ENCODE data around the gene GALK2. TPM values are rescaled to one million over a fixed set of nuclear protein-coding genes. Genes with fewer than 3 reads are reported as not detected.
A peak's percentile ranks its signal among the peaks of the same experiment; 100 is the strongest.

GALK2 gene
- total RNA-seq, 1 donor from 2014 or later = 39.3 TPM

GRCh38 chr15:49145651-49146609, 24.1 kb upstream of the GALK2 start:
- intact Hi-C loops (cut with micrococcal nuclease) = loop anchor here (10.0 kb wide), 1 partner anchor 281 kb away; no protein-coding TSS in a partner anchor
- TF ChIP-seq CTCF (IDR thresholded peaks at IDR 0.05; ENCODE audit: borderline replicate concordance) = peak; percentile 73
- DNase-seq = no peak
- H3K4me1 ChIP-seq = peaks cover 63% of the 10 kb centered on the region
- no peak overlapping the region for H3K4me3 ChIP-seq
- H3K36me3 ChIP-seq = peaks cover 34% of the 10 kb centered on the region
- no peaks in the 10 kb centered on the region for H3K27me3 ChIP-seq (ENCODE audit: low read depth)
- H3K27ac ChIP-seq (replicated peaks) = no peak overlapping the region
- no peaks in the 10 kb centered on the region for H3K9me3 ChIP-seq (replicated peaks)

GRCh38 chr15:49148298-49148697, 21.7 kb upstream of the GALK2 start:
- Histone ChIP-seq H3K27me3 (ENCODE audit: low read depth) (no peaks in the 10 kb centered on the region), H3K4me1 (peaks cover 82% of the 10 kb centered on the region), H3K27ac (replicated peaks) (no peak overlapping the region), H3K4me3 (no peak overlapping the region), H3K36me3 (peaks cover 10% of the 10 kb centered on the region), H3K9me3 (replicated peaks) (no peaks in the 10 kb centered on the region)
- DNase-seq = no peak
- intact Hi-C loops (cut with micrococcal nuclease) = loop anchor here (10.0 kb wide), 1 partner anchor 283 kb away; no protein-coding TSS in a partner anchor
- TF ChIP-seq CTCF (IDR thresholded peaks at IDR 0.05; ENCODE audit: borderline replicate concordance) = no peak

- no peak for TF ChIP-seq CTCF (IDR thresholded peaks at IDR 0.05; ENCODE audit: borderline replicate concordance)
- Histone ChIP-seq H3K36me3 (peaks cover 6% of the 10 kb centered on the region), H3K27me3 (ENCODE audit: low read depth) (no peaks in the 10 kb centered on the region), H3K9me3 (replicated peaks) (no peaks in the 10 kb centered on the region), H3K4me1 (peaks cover 86% of the 10 kb centered on the region), H3K4me3 (no peak overlapping the region), H3K27ac (replicated peaks) (no peak overlapping the region)
- intact Hi-C loops (cut with micrococcal nuclease) = loop anchor here (10.0 kb wide), 1 partner anchor 284 kb away; no protein-coding TSS in a partner anchor
- DNase-seq = no peak
Measured at GRCh38 chr15:49148727-49149126, 21.3 kb upstream of the GALK2 start.

GRCh38 chr15:49151831-49152230, 18.2 kb upstream of the GALK2 start:
- intact Hi-C loops (cut with micrococcal nuclease) = no loop called here
- Histone ChIP-seq H3K27ac (replicated peaks) (no peak overlapping the region), H3K9me3 (replicated peaks) (no peaks in the 10 kb centered on the region), H3K4me3 (no peak overlapping the region), H3K4me1 (peaks cover 91% of the 10 kb centered on the region), H3K36me3 (no peaks in the 10 kb centered on the region), H3K27me3 (ENCODE audit: low read depth) (no peaks in the 10 kb centered on the region)
- DNase-seq = no peak
- no peak for TF ChIP-seq CTCF (IDR thresholded peaks at IDR 0.05; ENCODE audit: borderline replicate concordance)

- no peak for TF ChIP-seq CTCF (IDR thresholded peaks at IDR 0.05; ENCODE audit: borderline replicate concordance)
- no peaks in the 10 kb centered on the region for H3K27me3 ChIP-seq (ENCODE audit: low read depth)
- DNase-seq = no peak
- H3K36me3 ChIP-seq = no peaks in the 10 kb centered on the region
- no peaks in the 10 kb centered on the region for H3K9me3 ChIP-seq (replicated peaks)
- no peak overlapping the region for H3K27ac ChIP-seq (replicated peaks)
- peaks cover 90% of the 10 kb centered on the region for H3K4me1 ChIP-seq
- no peak overlapping the region for H3K4me3 ChIP-seq
- intact Hi-C loops (cut with micrococcal nuclease) = no loop called here
Measured at GRCh38 chr15:49152552-49153312, 17.3 kb upstream of the GALK2 start.

All from left ventricle myocardium inferior (tissue), 1 donor.